ENCODE data around the gene NEDD4L. TPM values are rescaled to one million over a fixed set of nuclear protein-coding genes. Genes with fewer than 3 reads are reported as not detected.

The NEDD4L gene
- total and polyA plus RNA-seq, 10 of the 15 experiments (the other 5 are each of a cell fraction or from before 2014, with no cell fraction given): 7.4 to 24.0 (median 17.7) TPM

DNA sequence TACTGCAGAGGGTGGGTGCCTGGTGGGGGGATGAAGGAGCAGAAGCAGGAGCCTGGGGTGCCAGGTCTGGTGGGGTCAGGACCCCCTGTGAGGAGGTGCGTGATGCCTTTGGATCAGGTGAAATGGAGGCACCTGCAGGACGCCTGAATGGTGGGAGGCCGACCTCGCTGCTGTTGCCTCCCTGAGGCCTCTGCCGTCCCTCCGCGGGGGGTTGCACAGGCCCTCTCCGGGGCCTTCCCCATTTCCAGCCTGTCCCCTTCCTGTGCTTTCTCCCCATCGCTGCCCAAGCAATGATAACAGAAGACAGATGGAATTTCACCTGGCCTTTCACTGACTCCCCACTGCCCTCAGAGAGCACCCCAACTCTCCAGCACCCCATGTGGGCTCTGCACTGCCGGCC is 325.6 kb downstream of the NEDD4L start (continued):
- no peak for TF ChIP-seq SUPT20H (IDR thresholded peaks at IDR 0.05; ENCODE audit: borderline replicate concordance, control insufficient read depth, low read depth, low read length)
- no peak for TF ChIP-seq SREBF2 (IDR thresholded peaks at IDR 0.05; ENCODE audit: low read length)

GRCh38 chr18:58370038-58370580 is 326.1 kb downstream of the NEDD4L start:
- no peak overlapping the region for H3K4me3 ChIP-seq
- H4K20me1 ChIP-seq (ENCODE audit: control insufficient read depth, insufficient read depth): no peaks in the 10 kb centered on the region
- peaks cover 0 to 3% of the 10 kb centered on the region in 2 experiments; a peak in 2 of 4 replicates for H3K36me3 ChIP-seq (ENCODE audit: control insufficient read depth in 2 of 2, insufficient read depth in 2 of 2, low read length in 1 of 2)
- ATAC-seq (no peak), FAIRE-seq (no peak), DNase-seq (ENCODE audit: low read depth, low spot score) (no peak)
- intact Hi-C loops (cut with micrococcal nuclease; ENCODE audit: unreplicated experiment): no loop called here
- H3K79me2 ChIP-seq (ENCODE audit: control insufficient read depth, insufficient read depth, low read length): no peaks in the 10 kb centered on the region
- no peaks in the 10 kb centered on the region for H3K9me3 ChIP-seq (replicated peaks; ENCODE audit: control insufficient read depth, insufficient read depth, low read length)
- no peak overlapping the region for H2AFZ ChIP-seq (ENCODE audit: control insufficient read depth, low read depth, low read length)
- H3K4me1 ChIP-seq (ENCODE audit: control insufficient read depth, insufficient read depth, low read length): no peaks in the 10 kb centered on the region
- in situ Hi-C loops (cut with MboI): no loop called here
- ChIA-PET POLR2A (no interaction called here), SMC1A (ENCODE audit: uncharacterized antibody, unreplicated experiment) (no interaction called here), CTCF (no interaction called here), RAD21 (ENCODE audit: unreplicated experiment) (no interaction called here)
- 58% methylated on average over 10 of the region's 10 CpGs for WGBS (ENCODE audit: insufficient coverage, insufficient replicate concordance, low lambda C conversion rate, missing lambda C conversion rate)
- no peak overlapping the region for H3K4me2 ChIP-seq (ENCODE audit: control insufficient read depth, insufficient read depth)
- BruUV-seq (replicated peaks): no TSS peak
- no peak overlapping the region for H3K27ac ChIP-seq (ENCODE audit: control insufficient read depth, insufficient read depth)
- H3K9ac ChIP-seq (ENCODE audit: control insufficient read depth, insufficient read depth, low read length): no peak overlapping the region
- no peaks in the 10 kb centered on the region for H3K27me3 ChIP-seq (replicated peaks in 1 of 2; ENCODE audit: control insufficient read depth in 2 of 2, insufficient read depth in 2 of 2, low read length in 1 of 2)
- TF ChIP-seq MXI1 (IDR thresholded peaks at IDR 0.05; ENCODE audit: low read depth, low read length) (no peak), TAF1 (IDR thresholded peaks at IDR 0.05; ENCODE audit: borderline replicate concordance, low read depth, low read length) (no peak), ZNF217 (IDR thresholded peaks at IDR 0.05) (no peak), ZNF274 (IDR thresholded peaks at IDR 0.05; ENCODE audit: insufficient read depth, insufficient read length) (no peak), PRDM15 (CRISPR knock-in tag; IDR thresholded peaks at IDR 0.05) (no peak), CREM (IDR thresholded peaks at IDR 0.05; ENCODE audit: low read depth) (no peak), CBFB (IDR thresholded peaks at IDR 0.05; ENCODE audit: low read depth) (no peak), ATF2 (IDR thresholded peaks at IDR 0.05; ENCODE audit: low read length) (no peak), BRCA1 (IDR thresholded peaks at IDR 0.05; ENCODE audit: low read depth, low read length) (no peak), ASH2L (IDR thresholded peaks at IDR 0.05; ENCODE audit: borderline replicate concordance, low read depth) (no peak), TARDBP (IDR thresholded peaks at IDR 0.05; ENCODE audit: borderline replicate concordance) (no peak), STAT1 (conservative IDR thresholded peaks at IDR 0.05) (no peak)
- TF ChIP-seq, protein P1, sequence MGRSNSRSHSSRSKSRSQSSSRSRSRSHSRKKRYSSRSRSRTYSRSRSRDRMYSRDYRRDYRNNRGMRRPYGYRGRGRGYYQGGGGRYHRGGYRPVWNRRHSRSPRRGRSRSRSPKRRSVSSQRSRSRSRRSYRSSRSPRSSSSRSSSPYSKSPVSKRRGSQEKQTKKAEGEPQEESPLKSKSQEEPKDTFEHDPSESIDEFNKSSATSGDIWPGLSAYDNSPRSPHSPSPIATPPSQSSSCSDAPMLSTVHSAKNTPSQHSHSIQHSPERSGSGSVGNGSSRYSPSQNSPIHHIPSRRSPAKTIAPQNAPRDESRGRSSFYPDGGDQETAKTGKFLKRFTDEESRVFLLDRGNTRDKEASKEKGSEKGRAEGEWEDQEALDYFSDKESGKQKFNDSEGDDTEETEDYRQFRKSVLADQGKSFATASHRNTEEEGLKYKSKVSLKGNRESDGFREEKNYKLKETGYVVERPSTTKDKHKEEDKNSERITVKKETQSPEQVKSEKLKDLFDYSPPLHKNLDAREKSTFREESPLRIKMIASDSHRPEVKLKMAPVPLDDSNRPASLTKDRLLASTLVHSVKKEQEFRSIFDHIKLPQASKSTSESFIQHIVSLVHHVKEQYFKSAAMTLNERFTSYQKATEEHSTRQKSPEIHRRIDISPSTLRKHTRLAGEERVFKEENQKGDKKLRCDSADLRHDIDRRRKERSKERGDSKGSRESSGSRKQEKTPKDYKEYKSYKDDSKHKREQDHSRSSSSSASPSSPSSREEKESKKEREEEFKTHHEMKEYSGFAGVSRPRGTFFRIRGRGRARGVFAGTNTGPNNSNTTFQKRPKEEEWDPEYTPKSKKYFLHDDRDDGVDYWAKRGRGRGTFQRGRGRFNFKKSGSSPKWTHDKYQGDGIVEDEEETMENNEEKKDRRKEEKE (IDR thresholded peaks at IDR 0.05): no peak
